Measurements from ENCODE around the gene RIPK4.

DNA sequence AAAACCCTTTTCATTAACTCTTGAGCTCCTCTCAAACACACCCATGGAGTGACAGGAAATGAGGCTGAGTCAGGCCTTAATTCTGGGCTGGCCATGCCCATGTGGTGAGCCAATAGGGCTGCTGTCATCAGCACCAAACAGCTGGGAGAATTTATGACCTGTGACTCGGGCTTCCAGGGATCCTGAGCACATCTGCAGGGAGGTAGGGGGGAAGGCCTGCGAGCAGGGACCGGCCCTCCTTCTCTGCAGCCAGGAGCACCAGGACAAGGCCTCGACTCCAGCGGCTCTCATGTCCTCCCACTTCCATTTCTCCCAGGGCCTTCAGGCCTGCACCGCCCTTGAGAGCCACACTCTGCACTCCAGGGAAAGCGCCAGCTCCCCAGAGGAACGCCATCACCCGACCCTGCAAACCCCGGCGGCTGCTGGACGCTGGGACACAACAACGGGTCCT, 14.6 kb downstream of the RIPK4 start:
- no peak for TF ChIP-seq EZH2 (IDR thresholded peaks at IDR 0.05; ENCODE audit: insufficient read depth, poor library complexity, severe bottlenecking)
- 0 out of 2 replicates have a peak, but pooled peaks have one; percentile 33 for TF ChIP-seq EZH2phosphoT487 (IDR thresholded peaks at IDR 0.05; ENCODE audit: insufficient read depth, low read depth)
